Hindlimb muscle (tissue), 1 donor: Measurements from ENCODE around the gene ESPN. TPM values are rescaled to one million over a fixed set of nuclear protein-coding genes. Genes with fewer than 3 reads are reported as not detected.
"Not testable (repeated sequence)": the region's sequence is repeated elsewhere in the genome, so short reads cannot be mapped to it uniquely, and the experiment has no call there.

Experiments used
- DNase-seq: peaks from one replicate; pipeline ENCODE4 v3.0.0-alpha.2; 2013
- polyA plus RNA-seq: library from polyadenylated mRNA; unstranded; fragments of 120-200 nt; gene quantifications from one replicate; pipeline ENCODE4 v1.2.1, GENCODE V29; 2013; ENCODE audit not compliant: insufficient read length

ESPN gene
- polyA plus RNA-seq, 1 donor, result 1.5 TPM

GRCh38 chr1:6483761-6484117 lies 59.2 kb downstream of the ESPN start:
- DNase-seq, result no peak

- DNase-seq, result no peak
These were observed 60.2 kb downstream of the ESPN start for GRCh38 chr1:6484826-6485167.

GRCh38 chr1:6485168-6486101 lies 60.9 kb downstream of the ESPN start:
- no peak for DNase-seq

DNA sequence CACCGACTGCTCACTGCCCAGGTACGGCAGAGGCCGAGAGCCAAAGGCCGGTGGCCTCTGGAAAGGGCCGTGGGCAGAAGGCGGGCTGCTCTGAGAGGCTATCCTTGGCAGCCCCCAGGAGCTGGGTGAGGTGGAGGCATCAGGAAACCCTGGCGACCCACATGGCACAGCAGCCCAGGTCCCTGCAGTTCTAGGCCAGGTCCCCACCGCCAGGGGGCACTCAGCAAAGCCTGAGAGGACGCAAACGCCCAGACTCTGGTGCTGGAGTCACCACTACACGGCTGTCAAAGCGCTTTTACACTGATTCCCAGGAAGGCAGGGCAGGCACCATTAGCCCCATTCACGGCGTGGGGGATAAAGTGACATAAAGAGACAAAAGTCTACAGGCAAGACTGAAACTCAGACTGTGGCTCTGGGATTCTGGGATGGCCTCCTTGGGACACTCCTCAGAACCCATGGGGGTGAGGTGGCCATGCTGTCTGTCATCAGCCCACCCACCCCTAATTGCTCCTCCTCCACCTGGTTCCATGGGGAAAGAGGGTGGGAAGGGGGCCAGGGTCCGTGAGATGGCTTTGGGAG lies 61.9 kb downstream of the ESPN start:
- peak; percentile 78 for DNase-seq

- no peak for DNase-seq
These were observed 63.4 kb downstream of the ESPN start for GRCh38 chr1:6487804-6488484.

GRCh38 chr1:6488602-6489382 lies 64.2 kb downstream of the ESPN start:
- DNase-seq, result no peak

DNA sequence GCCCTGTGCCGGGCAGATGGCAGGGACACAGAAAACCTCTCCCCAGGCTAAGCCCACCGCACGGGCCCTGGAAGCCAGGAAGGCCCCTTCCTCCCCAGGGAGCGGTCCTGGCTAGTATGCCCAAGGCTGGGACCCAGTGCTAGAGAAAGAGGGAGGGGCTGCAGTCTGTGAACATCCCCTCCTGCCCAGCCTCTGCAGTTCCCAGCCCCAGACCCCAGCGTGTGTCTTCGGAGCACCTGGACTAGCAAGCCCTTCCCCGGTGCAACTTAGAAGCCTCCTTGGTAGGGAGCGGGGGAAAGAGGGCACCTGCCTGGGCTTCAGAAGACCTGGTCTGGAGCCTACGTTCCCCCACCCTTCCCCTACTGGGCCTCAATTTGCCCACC lies 64.8 kb downstream of the ESPN start:
- no peak for DNase-seq

DNA sequence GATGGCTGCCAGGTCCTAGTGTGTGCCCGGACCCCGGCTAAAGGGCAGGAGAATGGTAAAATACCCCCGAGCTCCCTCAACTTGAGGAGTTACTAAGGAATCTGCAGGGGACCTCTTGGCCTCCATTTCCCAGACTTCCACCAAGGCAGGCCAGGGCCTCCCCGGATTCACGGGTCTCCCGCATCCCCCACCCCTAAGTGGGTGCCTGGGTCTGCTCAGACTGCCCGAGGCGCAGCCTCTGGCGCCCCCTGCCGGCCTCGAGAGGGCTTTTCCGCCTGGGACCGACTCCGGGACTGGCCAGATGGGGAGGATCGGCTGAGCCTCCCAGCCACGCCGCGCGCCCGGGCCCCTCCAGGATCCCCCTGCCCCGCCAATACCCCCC lies 65.2 kb downstream of the ESPN start:
- DNase-seq, result peak; percentile 63

GRCh38 chr1:6490181-6491080 lies 65.9 kb downstream of the ESPN start:
- DNase-seq, result no peak

GRCh38 chr1:6491081-6491449 lies 66.5 kb downstream of the ESPN start:
- DNase-seq, result no peak

DNA sequence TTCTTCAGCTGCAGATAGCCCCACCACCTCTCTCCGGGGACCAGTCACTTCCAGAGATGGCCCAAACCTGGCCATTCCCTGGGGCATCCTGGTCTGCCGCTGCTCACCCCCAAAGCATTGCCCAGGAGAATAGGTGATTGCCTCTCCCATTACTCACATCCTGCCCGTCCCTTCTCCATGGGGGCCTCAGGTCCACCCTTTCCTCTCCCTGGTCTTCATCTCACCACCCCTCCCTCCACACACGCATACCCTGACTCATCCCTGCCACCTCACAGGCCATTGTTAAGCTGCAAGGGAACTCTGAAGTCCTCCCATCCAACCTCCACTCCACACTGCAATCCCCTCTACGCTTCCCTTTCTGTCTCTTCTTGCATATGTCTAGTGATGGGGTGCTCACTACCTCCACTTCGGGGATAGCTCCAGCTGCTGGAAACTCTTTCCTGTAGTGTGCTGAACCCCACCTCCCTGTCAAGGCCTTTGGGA lies 66.9 kb downstream of the ESPN start, which contains the start of gene PLEKHG5:
Gene PLEKHG5, minus strand, starts transcription at position 188 of the 483 bp plus-strand sequence. CDS start 14,096 bp downstream, outside the sequence.
- no peak for DNase-seq

GRCh38 chr1:6491966-6492365 lies 67.4 kb downstream of the ESPN start:
- no peak for DNase-seq

DNA sequence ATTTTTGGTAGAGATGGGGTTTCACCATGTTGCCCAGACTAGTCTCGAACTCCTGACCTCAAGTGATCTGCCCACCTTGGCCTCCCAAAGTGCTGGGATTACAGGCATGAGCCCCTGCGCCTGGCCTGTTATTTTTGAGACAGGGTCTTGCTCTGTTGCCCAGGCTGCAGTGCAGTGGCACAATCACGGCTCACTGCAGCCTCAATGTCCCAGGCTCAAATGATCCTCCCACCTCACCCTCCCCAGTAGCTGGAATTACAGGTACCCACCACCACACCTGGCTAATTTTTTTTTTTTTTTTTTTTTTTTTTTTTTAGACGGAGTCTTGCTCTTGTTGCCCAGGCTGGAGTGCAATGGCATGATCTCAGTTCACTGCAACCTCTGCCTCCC lies 69.3 kb downstream of the ESPN start:
- not testable (repeated sequence) for DNase-seq

GRCh38 chr1:6494627-6495026 lies 70.1 kb downstream of the ESPN start:
- DNase-seq, result no peak

DNA sequence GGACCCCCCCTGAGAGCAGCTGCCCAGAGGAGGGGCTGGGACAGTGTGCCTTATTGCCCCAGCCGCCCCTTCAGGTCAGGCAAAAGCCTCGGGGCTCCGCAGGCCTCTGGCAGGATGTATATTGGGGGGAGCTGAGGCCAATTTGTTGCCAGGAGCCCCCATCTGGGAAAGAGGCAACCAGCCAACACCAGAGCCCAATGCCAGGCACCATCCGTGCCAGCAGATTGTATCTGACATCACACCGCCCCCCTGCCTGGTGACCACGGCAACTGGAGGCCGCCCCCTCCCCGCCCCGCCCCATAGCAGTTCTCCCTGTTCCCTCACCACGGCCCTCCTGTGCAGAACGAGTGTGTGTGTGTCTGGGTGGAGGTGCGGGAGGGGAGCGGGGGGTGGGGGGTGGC lies 70.5 kb downstream of the ESPN start:
- DNase-seq, result no peak

- DNase-seq, result no peak
These were observed 71.2 kb downstream of the ESPN start for GRCh38 chr1:6495540-6496364.

- DNase-seq, result no peak
These were observed 71.8 kb downstream of the ESPN start for GRCh38 chr1:6496365-6496721.

DNA sequence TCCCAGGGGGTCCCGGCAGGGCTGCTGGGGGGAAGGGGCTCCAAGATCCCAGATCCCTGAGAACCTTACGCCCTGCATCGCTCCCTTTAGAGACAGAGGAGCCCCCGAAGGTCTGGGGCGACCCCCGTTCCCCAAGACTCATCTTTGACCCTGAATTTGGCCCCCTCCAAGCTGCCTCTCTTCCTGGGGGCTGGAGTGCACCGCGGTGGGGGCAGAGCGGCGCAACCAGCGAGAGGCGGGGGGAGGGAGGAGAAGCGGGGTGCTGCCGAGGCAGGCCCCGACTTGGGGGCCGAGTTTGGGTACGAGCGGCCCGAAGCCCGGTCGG lies 72.3 kb downstream of the ESPN start:
- DNase-seq, result no peak

- peak; percentile 50 for DNase-seq
These were observed 72.8 kb downstream of the ESPN start for GRCh38 chr1:6497215-6497866.

- DNase-seq, result no peak
These were observed 73.4 kb downstream of the ESPN start for GRCh38 chr1:6497867-6498575.
